PC-3 (cell line): ENCODE measurements around the gene ALDH7A1. TPM values are rescaled to one million over a fixed set of nuclear protein-coding genes. Genes with fewer than 3 reads are reported as not detected.
"Not testable (repeated sequence)": the region's sequence is repeated elsewhere in the genome, so short reads cannot be mapped to it uniquely, and the experiment has no call there.

ENCODE experiments used
- ATAC-seq: fragments of 200-7000 bp; cut with Tn5 transposase; 2 replicates; pipeline ENCODE4 v1.9.1; 2020; ENCODE audit warnings: mild to moderate bottlenecking, moderate library complexity
- BruUV-seq: library from RNA; stranded (reverse); fragments of 400-500 nt; replicated peaks from 2 replicates; lab custom pipeline; 2021; lab: Mats Ljungman, UMichigan
- CTCF ChIA-PET: fragments of 300-600 bp; sonication (Branson Sonifier 250); formaldehyde crosslinking; loops from one replicate; lab custom pipeline; 2022; ENCODE audit warnings: antibody characterized with exemption; lab: Charles Lee
- POLR2A ChIA-PET: fragments of 300-600 bp; sonication (Branson Sonifier 250); formaldehyde crosslinking; loops from one replicate; lab custom pipeline; 2022; ENCODE audit warnings: antibody characterized with exemption; ENCODE audit not compliant: unreplicated experiment; lab: Charles Lee
- DNase-seq: peaks from one replicate; pipeline ENCODE4 v3.0.0-alpha.2; 2015
- H2AFZ ChIP-seq: fragments of 300-600 bp; sonication (generic); 2 replicates; pipeline ENCODE4 v1.6.0; 2016; ENCODE audit warnings: antibody characterized with exemption, low read length
- H3F3A ChIP-seq: fragments of 300-600 bp; sonication (generic); one replicate; pipeline ENCODE4 v1.6.0; 2017; ENCODE audit warnings: antibody characterized with exemption, low read length, control low read depth, mild to moderate bottlenecking; ENCODE audit not compliant: unreplicated experiment
- H3K27ac ChIP-seq: fragments of 300-600 bp; sonication (generic); 2 replicates; pipeline ENCODE4 v1.5.1; 2016; ENCODE audit warnings: mild to moderate bottlenecking, low read length
- H3K27me3 ChIP-seq: fragments of 300-600 bp; sonication (generic); 2 replicates; pipeline ENCODE4 v1.6.1; 2016; ENCODE audit warnings: low read length, mixed read lengths
- H3K36me3 ChIP-seq: fragments of 300-600 bp; sonication (generic); 2 replicates; pipeline ENCODE4 v1.6.1; 2016; ENCODE audit warnings: low read depth, mixed run types, low read length, mixed read lengths
- H3K4me1 ChIP-seq: fragments of 300-600 bp; sonication (generic); 2 replicates; pipeline ENCODE4 v1.5.1; 2016; ENCODE audit warnings: low read length; ENCODE audit not compliant: insufficient read depth
- H3K4me2 ChIP-seq: fragments of 300-600 bp; sonication (generic); 2 replicates; pipeline ENCODE4 v1.6.0; 2016; ENCODE audit warnings: low read length
- H3K4me3 ChIP-seq: fragments of 300-600 bp; sonication (generic); 2 replicates; pipeline ENCODE4 v1.5.1; 2016; ENCODE audit warnings: mild to moderate bottlenecking, low read length, mixed read lengths
- H3K79me2 ChIP-seq: fragments of 300-600 bp; sonication (generic); 2 replicates; pipeline ENCODE4 v1.6.1; 2017; ENCODE audit warnings: low read length, mixed read lengths
- H3K9ac ChIP-seq: fragments of 300-600 bp; sonication (generic); 2 replicates; pipeline ENCODE4 v1.6.0; 2016; ENCODE audit warnings: mild to moderate bottlenecking, low read length
- H3K9me2 ChIP-seq: fragments of 300-600 bp; sonication (generic); replicated peaks from 2 replicates; pipeline ENCODE4 v1.6.1; 2016; ENCODE audit warnings: mixed run types, low read length, mixed read lengths
- H3K9me3 ChIP-seq: fragments of 300-600 bp; sonication (generic); 2 replicates; pipeline ENCODE4 v1.6.1; 2016; ENCODE audit warnings: low read length, mixed read lengths
- H4K20me1 ChIP-seq: fragments of 300-600 bp; sonication (generic); 2 replicates; pipeline ENCODE4 v1.6.1; 2016; ENCODE audit warnings: low read length, mixed read lengths
- CTCF ChIP-seq: fragments of 300-600 bp; sonication (generic); conservative IDR thresholded peaks from 2 replicates; pipeline ENCODE4 v1.5.1; 2017; ENCODE audit warnings: antibody characterized with exemption, low read depth, mild to moderate bottlenecking, low read length
- EZH2 ChIP-seq: fragments of 300-600 bp; sonication (generic); IDR thresholded peaks from one replicate; pipeline ENCODE4 v1.6.1; 2017; ENCODE audit warnings: antibody characterized with exemption, mild to moderate bottlenecking, low read length; ENCODE audit not compliant: unreplicated experiment
- EZH2phosphoT487 ChIP-seq: fragments of 300-600 bp; sonication (generic); IDR thresholded peaks from 2 replicates; pipeline ENCODE4 v1.6.1; 2018; ENCODE audit warnings: mild to moderate bottlenecking, antibody characterized with exemption, low read length, borderline replicate concordance
- intact Hi-C: fragments of 100-400 bp; cut with micrococcal nuclease; formaldehyde crosslinking; loops from 2 replicates; pipeline ENCODE4 v1.9.0; 2023
- total RNA-seq: library from RNA; depleted of rRNA; stranded (reverse); fragments of >200 nt; gene quantifications from 2 replicates; pipeline ENCODE4 v1.2.3, GENCODE V29; 2014

ALDH7A1 gene
- total RNA-seq, 1 experiment from 2014 or later = 45.9 TPM

- POLR2A ChIA-PET = interaction anchor here (0.6 kb wide), 1 partner anchor 29 kb away, joined by 4 read pairs; the partner anchor contains the start of gene ALDH7A1
- no TSS peak for BruUV-seq
- no peaks in the 10 kb centered on the region for H3K27me3 ChIP-seq
- H3K9me2 ChIP-seq = no peaks in the 10 kb centered on the region
- CTCF ChIA-PET = no interaction called here
- peaks cover 19% of the 10 kb centered on the region for H3K36me3 ChIP-seq
- H4K20me1 ChIP-seq = no peaks in the 10 kb centered on the region
- H3K27ac ChIP-seq = peak overlapping the region; percentile 75
- H3K4me2 ChIP-seq = peak overlapping the region; percentile 63
- peaks cover 19% of the 10 kb centered on the region for H3K4me1 ChIP-seq
- no peak overlapping the region for H2AFZ ChIP-seq
- peak overlapping the region; percentile 20; the same call in 1 of the 2 replicates for H3K4me3 ChIP-seq
- no peak overlapping the region for H3K9ac ChIP-seq
- no peaks in the 10 kb centered on the region for H3K79me2 ChIP-seq
- ATAC-seq (peak; percentile 66), DNase-seq (peak; percentile 66)
- H3F3A ChIP-seq = no peaks in the 10 kb centered on the region
- no peaks in the 10 kb centered on the region for H3K9me3 ChIP-seq
- intact Hi-C loops = no loop called here
- TF ChIP-seq EZH2phosphoT487 (no peak), CTCF (no peak), EZH2 (no peak)
These were observed 29.5 kb upstream of the ALDH7A1 start for GRCh38 chr5:126624534-126624933.

DNA sequence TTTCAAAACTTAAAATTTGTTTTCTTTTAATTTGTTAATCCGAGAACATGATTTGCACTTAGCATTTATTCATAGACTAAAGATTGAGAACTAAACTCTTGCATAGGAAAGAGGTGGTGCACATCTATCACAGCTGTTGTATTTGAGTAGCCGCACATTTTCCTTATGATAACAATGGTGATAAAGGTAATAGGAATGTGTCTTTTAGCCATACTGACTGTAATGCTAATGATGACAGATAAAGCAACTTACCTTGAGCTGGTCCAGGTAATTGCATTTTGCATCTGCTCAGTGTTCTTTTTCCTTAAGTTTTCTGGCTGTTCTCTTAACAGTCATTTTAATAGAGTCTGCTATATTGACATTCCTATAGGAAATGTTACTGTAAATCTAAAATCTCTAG is 24.8 kb upstream of the ALDH7A1 start:
- Histone ChIP-seq H3K4me3 (no peak overlapping the region), H3K9me3 (no peaks in the 10 kb centered on the region), H3K9me2 (no peaks in the 10 kb centered on the region), H3K36me3 (peaks cover 10% of the 10 kb centered on the region), H3K79me2 (peaks cover 15% of the 10 kb centered on the region), H2AFZ (no peak overlapping the region), H3K4me1 (peaks cover 15% of the 10 kb centered on the region), H3K9ac (no peak overlapping the region), H4K20me1 (no peaks in the 10 kb centered on the region), H3F3A (no peaks in the 10 kb centered on the region), H3K27me3 (no peaks in the 10 kb centered on the region), H3K27ac (no peak overlapping the region), H3K4me2 (no peak overlapping the region)
- intact Hi-C loops = no loop called here
- ATAC-seq (no peak), DNase-seq (no peak)
- ChIA-PET POLR2A (no interaction called here), CTCF (no interaction called here)
- TF ChIP-seq EZH2 = no peak
- no peak for TF ChIP-seq EZH2phosphoT487
- TF ChIP-seq CTCF = no peak
- BruUV-seq = no TSS peak

GRCh38 chr5:126617603-126618002 is 22.6 kb upstream of the ALDH7A1 start:
- DNase-seq, CTCF ChIA-PET, H3K27me3 ChIP-seq, H3K9me2 ChIP-seq, H3K4me1 ChIP-seq, ATAC-seq, H3K27ac ChIP-seq, H2AFZ ChIP-seq, H3F3A ChIP-seq, H3K4me2 ChIP-seq, H3K4me3 ChIP-seq, BruUV-seq, H3K9me3 ChIP-seq, H3K9ac ChIP-seq, H3K36me3 ChIP-seq, intact Hi-C loops, H4K20me1 ChIP-seq, POLR2A ChIA-PET: not testable (repeated sequence)
- peaks cover 35% of the 10 kb centered on the region for H3K79me2 ChIP-seq
